ENCODE measurements around the gene TEX9. TPM values are rescaled to one million over a fixed set of nuclear protein-coding genes. Genes with fewer than 3 reads are reported as not detected.

The TEX9 gene
- total RNA-seq, 1 experiment from 2014 or later = 4.1 TPM

- Histone ChIP-seq H3K27me3 (ENCODE audit: control insufficient read depth, insufficient read depth, low read length) (peaks cover under 1% of the 10 kb centered on the region; the same call in 1 of the 2 replicates), H3K36me3 (ENCODE audit: control insufficient read depth, insufficient read depth, low read length) (no peaks in the 10 kb centered on the region), H3K4me3 (ENCODE audit: low read depth in 2 of 2, low read length in 2 of 2) (no peak overlapping the region), H3K27ac (ENCODE audit: low read length) (no peak overlapping the region), H3K4me1 (ENCODE audit: control insufficient read depth, insufficient read depth, low read length) (no peaks in the 10 kb centered on the region), H3K9me3 (ENCODE audit: control insufficient read depth, insufficient read depth, low read depth, low read length) (no peaks in the 10 kb centered on the region)
- TF ChIP-seq REST (IDR thresholded peaks at IDR 0.05; ENCODE audit: insufficient read depth in 1 of 2, low read depth in 2 of 2, low read length in 1 of 2) (no peak), SIN3A (IDR thresholded peaks at IDR 0.05; ENCODE audit: borderline replicate concordance, insufficient read depth, low read depth, low read length) (no peak), POLR2AphosphoS5 (IDR thresholded peaks at IDR 0.05; ENCODE audit: low read depth, low read length) (no peak), TCF7L2 (IDR thresholded peaks at IDR 0.05; ENCODE audit: low read depth, low read length) (no peak), CTCF (IDR thresholded peaks at IDR 0.05) (no peak)
- ATAC-seq (no peak), DNase-seq (ENCODE audit: low read depth, low spot score) (no peak)
- in situ Hi-C loops (cut with HindIII; ENCODE audit: low pct_unique_long_range_greater_than_20kb, low sequenced_read_pairs) = no loop called here
- ChIA-PET CTCF (no interaction called here), POLR2A (no interaction called here)
- BruUV-seq (replicated peaks) = no TSS peak
- intact Hi-C loops (cut with micrococcal nuclease; ENCODE audit: unreplicated experiment) = no loop called here
These were observed 28.0 kb upstream of the TEX9 start for GRCh38 chr15:56337084-56337725.

- no peaks in the 10 kb centered on the region for H3K4me1 ChIP-seq (ENCODE audit: control insufficient read depth, insufficient read depth, low read length)
- ATAC-seq (no peak), DNase-seq (ENCODE audit: low read depth, low spot score) (no peak)
- peaks cover 2% of the 10 kb centered on the region; the same call in 1 of the 2 replicates for H3K27me3 ChIP-seq (ENCODE audit: control insufficient read depth, insufficient read depth, low read length)
- H3K4me3 ChIP-seq (ENCODE audit: low read depth in 2 of 2, low read length in 2 of 2) = no peak overlapping the region
- H3K27ac ChIP-seq (ENCODE audit: low read length) = no peak overlapping the region
- BruUV-seq (replicated peaks) = no TSS peak
- TF ChIP-seq REST (IDR thresholded peaks at IDR 0.05; ENCODE audit: insufficient read depth in 1 of 2, low read depth in 2 of 2, low read length in 1 of 2) (no peak), TCF7L2 (IDR thresholded peaks at IDR 0.05; ENCODE audit: low read depth, low read length) (no peak), CTCF (IDR thresholded peaks at IDR 0.05) (no peak), SIN3A (IDR thresholded peaks at IDR 0.05; ENCODE audit: borderline replicate concordance, insufficient read depth, low read depth, low read length) (no peak), POLR2AphosphoS5 (IDR thresholded peaks at IDR 0.05; ENCODE audit: low read depth, low read length) (no peak)
- in situ Hi-C loops (cut with HindIII; ENCODE audit: low pct_unique_long_range_greater_than_20kb, low sequenced_read_pairs) = no loop called here
- H3K9me3 ChIP-seq (ENCODE audit: control insufficient read depth, insufficient read depth, low read depth, low read length) = no peaks in the 10 kb centered on the region
- ChIA-PET CTCF (no interaction called here), POLR2A (no interaction called here)
- intact Hi-C loops (cut with micrococcal nuclease; ENCODE audit: unreplicated experiment) = no loop called here
- no peaks in the 10 kb centered on the region for H3K36me3 ChIP-seq (ENCODE audit: control insufficient read depth, insufficient read depth, low read length)
These were observed 25.6 kb upstream of the TEX9 start for GRCh38 chr15:56339594-56339993.

All from Panc1 (cell line).